M059J (cell line): ENCODE results near the gene CLEC16A. TPM values are rescaled to one million over a fixed set of nuclear protein-coding genes. Genes with fewer than 3 reads are reported as not detected.

Source experiments
- DNase-seq: peaks from one replicate; pipeline ENCODE4 v3.0.0-alpha.2; 2012; ENCODE audit warnings: low read depth
- total RNA-seq: library from RNA; depleted of rRNA; stranded (reverse); fragments of >200 nt; shearing (Covaris generic); gene quantifications from 2 replicates; pipeline ENCODE4 v1.2.3, GENCODE V29; 2014

The CLEC16A gene
- total RNA-seq, 1 experiment from 2014 or later, result 15.6 TPM

DNA sequence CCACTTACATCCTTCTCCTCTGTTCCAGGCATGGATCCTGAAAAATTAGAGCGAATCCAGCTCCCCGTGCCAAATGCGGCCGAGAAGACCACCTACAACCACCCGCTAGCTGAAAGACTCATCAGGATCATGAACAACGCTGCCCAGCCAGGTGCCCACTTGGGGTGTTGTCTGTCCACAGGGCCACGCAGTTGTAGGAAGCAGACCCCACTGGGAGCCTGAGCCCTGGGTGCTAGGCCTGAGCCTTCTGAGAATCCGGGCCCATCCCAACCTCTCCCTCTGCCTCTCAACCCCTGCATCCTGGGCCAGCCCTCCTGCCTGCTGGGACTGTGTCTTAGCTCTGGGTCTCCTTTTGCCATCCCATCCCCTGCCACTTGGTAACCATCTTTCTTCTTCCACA is 95.4 kb downstream of the CLEC16A start:
- DNase-seq, result no peak

GRCh38 chr16:11042191-11042590 is 97.8 kb downstream of the CLEC16A start:
- DNase-seq, result no peak

DNA sequence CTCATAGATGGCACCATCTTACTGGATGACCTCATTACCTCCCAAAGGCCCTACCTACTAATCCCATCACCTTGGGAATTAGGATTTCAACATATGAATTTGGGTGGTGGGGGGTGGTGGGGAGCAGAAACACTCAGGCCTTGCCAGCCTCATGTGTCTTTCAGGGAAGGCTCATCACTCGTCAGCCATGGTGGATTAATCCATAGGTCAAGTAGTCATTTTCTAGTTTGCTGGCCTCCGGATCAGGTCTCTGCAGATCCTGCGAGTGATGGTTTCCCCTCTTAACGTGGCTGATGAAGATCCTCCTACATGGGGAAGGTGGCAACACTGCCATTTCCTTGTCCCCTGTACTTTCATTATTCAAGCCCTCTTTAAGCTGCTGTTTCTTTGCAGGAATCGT is 101.1 kb downstream of the CLEC16A start:
- no peak for DNase-seq

DNA sequence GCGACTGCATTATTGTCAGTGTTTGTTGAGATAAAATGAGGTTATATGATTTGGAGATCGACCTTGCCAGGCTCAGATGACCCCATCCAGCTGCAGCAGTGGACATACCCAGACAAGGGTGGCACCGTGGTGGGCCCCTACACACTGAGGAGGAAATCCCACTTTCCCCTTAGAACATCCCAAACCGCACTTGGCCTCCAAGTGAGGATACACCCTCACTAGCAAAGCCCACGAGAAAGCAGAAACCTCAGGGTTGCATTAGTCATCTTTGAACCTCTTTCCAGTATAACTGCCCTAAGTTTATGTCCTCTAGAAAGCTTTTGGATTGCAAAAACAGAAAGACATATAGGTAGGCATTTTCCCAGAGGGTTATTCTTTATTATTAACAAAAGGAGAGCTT is 101.5 kb downstream of the CLEC16A start:
- peak; percentile 37 for DNase-seq

GRCh38 chr16:11046382-11046931 is 102.1 kb downstream of the CLEC16A start:
- no peak for DNase-seq

DNA sequence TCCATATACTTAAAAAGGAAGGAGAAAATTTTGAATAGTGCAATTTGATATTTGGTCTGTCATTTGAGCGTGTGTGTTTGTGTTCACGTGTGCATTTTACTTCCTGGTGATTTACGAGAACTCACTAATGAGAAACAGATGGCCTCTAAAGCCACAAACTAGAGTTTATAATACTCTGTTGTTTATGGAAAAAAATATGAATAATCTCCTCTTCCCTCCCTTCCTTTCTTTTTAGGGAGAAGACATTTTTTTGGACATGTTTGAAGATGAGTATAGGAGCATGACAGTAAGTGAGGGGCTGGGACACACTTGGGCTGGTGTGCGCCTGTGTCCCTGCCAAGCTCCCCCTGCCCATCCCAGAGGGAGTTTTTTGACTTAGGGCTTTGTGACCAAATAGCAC is 102.7 kb downstream of the CLEC16A start:
- peak; percentile 63 for DNase-seq

GRCh38 chr16:11047939-11048800 is 103.8 kb downstream of the CLEC16A start:
- DNase-seq, result no peak

DNA sequence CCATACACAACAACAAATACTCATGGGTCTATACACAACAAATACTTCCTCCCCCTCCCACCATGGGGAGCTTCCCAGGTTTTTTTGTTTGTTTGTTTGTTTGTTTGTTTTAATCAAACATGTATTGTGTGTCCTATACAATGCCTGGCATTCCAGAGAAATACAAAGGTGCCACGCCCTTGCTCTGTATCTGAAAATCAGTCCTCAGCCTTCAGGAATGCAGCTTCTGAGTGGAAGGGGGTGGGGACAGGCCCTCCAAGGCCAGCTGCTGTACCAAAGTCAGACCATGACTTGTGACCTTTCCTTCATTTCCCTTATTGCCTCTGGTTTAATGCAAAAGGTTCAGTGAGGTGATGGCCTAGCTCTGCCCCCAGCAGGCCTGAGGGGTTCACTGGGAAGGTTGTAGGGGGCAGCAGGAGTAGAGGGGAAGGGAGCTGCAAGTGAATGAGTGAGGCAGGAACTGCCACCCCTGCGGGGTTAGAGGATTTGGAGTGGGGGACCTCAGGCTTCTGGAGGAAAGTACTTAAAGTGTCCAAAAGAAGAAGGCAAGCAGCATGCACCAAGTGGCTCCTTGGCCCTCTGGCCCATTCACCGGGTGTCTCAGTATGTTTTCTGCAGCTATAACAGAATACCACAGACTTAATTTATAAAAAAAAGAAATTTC is 105.2 kb downstream of the CLEC16A start:
- DNase-seq, result no peak

GRCh38 chr16:11050536-11050935 is 106.2 kb downstream of the CLEC16A start:
- no peak for DNase-seq

DNA sequence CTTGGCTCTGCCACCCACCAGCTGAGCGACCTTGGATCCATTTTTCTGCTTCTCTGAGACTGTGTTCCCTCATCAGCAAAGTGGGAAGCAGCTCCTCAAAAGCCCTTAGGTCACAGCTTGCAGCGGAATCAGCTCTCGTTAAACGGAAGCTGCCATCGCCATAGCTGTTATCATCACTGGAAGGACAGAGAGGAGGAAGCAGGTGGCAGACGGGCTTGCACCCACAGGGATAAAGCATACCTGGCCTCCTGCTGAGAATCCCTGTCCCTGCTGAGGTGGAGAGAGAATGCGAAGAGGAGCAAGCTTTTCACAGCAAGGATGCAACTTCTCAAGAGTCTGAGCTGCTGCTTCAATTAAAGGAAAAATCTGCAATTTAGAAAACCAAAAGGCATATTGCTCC is 106.6 kb downstream of the CLEC16A start:
- no peak for DNase-seq

DNA sequence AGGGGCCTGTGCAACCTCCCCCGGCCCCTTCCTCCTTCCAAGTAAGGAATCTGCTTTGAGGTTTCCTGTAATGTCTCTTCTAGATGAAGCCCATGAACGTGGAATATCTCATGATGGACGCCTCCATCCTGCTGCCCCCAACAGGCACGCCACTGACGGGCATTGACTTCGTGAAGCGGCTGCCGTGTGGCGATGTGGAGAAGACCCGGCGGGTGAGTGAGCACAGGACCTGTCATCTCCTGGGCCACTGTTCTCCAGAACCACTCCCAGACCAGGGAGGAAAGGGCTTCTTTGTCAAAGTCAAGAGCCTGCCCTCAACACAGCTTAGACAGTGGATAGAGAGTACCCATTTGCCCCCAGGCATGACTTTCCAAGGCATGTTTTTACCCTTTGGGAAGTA is 107.1 kb downstream of the CLEC16A start:
- no peak for DNase-seq

- no peak for DNase-seq
Observed at GRCh38 chr16:11051879-11052808, 107.8 kb downstream of the CLEC16A start.

DNA sequence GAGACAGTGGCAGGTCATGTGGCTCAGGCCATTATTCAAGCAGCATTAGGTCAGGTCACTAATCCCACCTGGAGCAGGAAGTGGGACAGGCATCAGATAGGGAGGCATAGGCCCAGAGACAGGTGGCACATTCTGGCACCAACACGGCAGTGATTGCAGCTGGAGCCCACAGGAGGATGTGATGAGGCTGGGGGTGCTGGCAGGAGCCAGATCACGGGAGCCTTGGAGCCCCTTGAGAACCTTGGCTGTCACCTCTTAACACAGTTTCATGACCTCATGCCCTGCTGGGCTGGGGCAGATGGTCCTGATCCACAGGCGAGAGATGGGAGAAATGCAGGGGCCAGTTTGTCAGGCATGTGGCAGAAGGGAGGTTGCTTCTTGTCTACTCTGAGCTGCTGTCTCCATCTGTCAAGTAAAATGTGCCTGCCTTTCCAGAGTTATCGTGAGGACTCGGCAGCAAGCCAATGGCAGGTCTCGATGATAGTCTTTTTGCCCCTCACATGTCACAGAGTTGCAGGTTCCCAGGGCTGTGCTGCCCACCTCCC is 109.6 kb downstream of the CLEC16A start:
- no peak for DNase-seq

DNA sequence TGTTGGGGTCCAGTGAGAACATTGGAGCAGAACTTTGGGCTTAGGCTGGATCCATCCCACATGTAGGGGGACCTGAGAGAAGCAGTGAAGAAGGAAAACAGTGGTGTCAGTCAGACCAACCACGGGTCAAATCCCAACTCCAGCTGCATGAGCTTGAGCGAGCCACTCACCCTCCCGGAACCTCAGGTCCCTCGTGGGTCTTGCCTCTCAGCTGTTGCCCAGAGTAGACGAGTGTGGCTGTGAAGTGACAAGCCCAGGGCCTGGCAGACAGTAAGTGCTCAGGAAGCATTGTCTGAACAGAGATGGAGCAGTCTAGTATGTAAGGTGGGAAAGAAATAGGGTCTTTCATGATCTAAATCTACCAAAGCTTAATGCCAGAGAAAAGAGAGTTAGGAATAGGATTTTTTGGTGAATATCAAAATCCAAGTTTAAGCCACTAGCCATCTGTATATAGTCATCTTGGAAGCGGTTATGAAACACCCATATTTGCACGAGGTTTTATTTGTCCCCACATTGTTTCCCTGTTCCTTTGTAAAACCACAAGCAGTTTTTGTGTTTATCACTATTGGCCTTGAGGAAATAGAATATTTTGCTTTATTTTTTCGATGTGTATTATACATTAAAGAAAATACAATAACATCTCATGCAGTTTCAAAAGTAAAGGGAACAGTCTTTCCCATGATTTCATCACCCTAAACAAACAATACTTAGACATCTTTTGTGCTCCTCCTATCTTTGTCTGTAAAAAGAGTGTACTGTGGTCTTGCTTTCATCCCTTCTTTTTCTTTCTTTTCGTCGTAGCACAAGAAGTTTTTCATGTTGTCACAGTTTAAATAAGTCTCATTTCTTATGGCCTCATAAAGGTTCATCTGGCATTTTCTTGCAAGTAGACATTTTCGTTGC is 112.0 kb downstream of the CLEC16A start:
- DNase-seq, result no peak

GRCh38 chr16:11056993-11057649 is 112.8 kb downstream of the CLEC16A start:
- DNase-seq, result no peak

GRCh38 chr16:11057711-11058345 is 113.5 kb downstream of the CLEC16A start:
- no peak for DNase-seq

DNA sequence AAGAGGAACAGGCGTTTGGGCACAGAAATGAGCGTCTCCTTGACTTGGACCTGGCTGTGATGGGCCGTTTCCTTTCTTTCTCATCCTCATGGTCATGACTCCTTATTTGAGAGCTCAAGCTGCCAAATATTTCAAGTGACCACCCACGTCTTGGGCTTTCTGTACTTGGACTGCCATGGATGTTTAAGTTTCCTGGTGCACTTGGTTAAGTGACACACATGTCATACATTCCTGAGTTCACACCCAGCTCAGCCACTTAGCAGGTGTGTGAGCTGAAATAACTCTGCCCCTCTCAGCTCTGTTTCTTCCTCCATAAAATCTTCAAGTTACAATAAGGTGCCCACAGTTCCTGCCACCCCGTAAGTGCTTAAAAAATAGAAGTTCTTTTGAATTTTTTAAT is 114.5 kb downstream of the CLEC16A start:
- no peak for DNase-seq

GRCh38 chr16:11059588-11059987 is 115.2 kb downstream of the CLEC16A start:
- DNase-seq, result no peak

DNA sequence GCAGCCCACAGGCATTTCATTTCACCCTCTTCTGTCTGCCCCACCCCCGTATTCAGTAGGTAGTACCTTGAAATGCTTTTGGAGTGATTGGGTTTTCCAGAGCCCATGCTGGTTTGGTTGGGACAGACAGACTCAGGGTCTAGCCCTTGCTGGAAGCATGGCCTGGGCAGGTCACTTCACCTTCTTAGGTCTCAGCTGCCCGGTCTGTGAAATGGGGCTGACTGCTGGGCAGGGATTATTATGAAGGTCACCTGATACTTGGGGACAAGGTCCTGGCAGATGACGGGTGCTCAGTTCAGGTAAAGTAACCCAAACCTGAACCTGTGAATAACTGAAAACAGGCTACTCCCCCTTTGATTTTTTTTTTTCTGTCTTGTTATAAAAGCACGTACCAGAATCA is 116.0 kb downstream of the CLEC16A start:
- DNase-seq, result no peak
